Suprapubic skin (tissue), 4 donors: Measurements from ENCODE around the gene ORMDL2. TPM values are rescaled to one million over a fixed set of nuclear protein-coding genes. Genes with fewer than 3 reads are reported as not detected.

ENCODE experiments used
- DNase-seq, 2 donors: peaks; one replicate each; pipeline ENCODE4 v3.0.0-alpha.2; 2019; ENCODE audit warnings: low spot score in 2 of 2
- H3K27ac ChIP-seq: fragments of 200-600 bp; sonication (generic); one replicate; pipeline ENCODE4 v1.5.1; 2019
- H3K27me3 ChIP-seq: fragments of 200-600 bp; sonication (generic); one replicate; pipeline ENCODE4 v1.5.1; 2019
- H3K36me3 ChIP-seq: fragments of 200-600 bp; sonication (generic); one replicate; pipeline ENCODE4 v1.5.1; 2019
- H3K4me1 ChIP-seq: fragments of 200-600 bp; sonication (generic); one replicate; pipeline ENCODE4 v1.5.1; 2019
- H3K4me3 ChIP-seq: fragments of 200-600 bp; sonication (generic); one replicate; pipeline ENCODE4 v1.5.1; 2019; ENCODE audit warnings: mild to moderate bottlenecking
- H3K9me3 ChIP-seq: fragments of 200-600 bp; sonication (generic); one replicate; pipeline ENCODE4 v1.5.1; 2019
- CTCF ChIP-seq, 2 donors: fragments of 200-600 bp in 1 of 2; fragments of 450-650 bp in 1 of 2; sonication (generic) in 1 of 2; IDR thresholded peaks; one replicate each; pipeline ENCODE4 v1.5.1; 2016 to 2019; ENCODE audit warnings: antibody characterized with exemption in 2 of 2, mild to moderate bottlenecking in 1 of 2, moderate library complexity in 1 of 2
- EP300 ChIP-seq: sonication (generic); formaldehyde crosslinking; IDR thresholded peaks from one replicate; pipeline ENCODE4 v1.6.1; 2017; ENCODE audit warnings: antibody characterized with exemption
- POLR2A ChIP-seq, 2 donors: fragments of 450-650 bp; IDR thresholded peaks; one replicate each; pipeline ENCODE4 v1.6.1; 2017; ENCODE audit warnings: antibody characterized with exemption in 2 of 2, mild to moderate bottlenecking in 2 of 2, moderate library complexity in 2 of 2
- POLR2AphosphoS5 ChIP-seq, 3 donors: sonication (generic); formaldehyde crosslinking; IDR thresholded peaks; one replicate each; pipeline ENCODE4 v1.6.1; 2017; ENCODE audit warnings: antibody characterized with exemption in 3 of 3
- WGBS: methylation state at CpG from one replicate; pipeline ENCODE4 v1.1.5; 2018; 5-methylcytosine and 5-hydroxymethylcytosine counted together
- total RNA-seq, 4 donors: library from RNA; depleted of rRNA; stranded (reverse); fragments of >200 nt; gene quantifications; one replicate each; pipeline ENCODE4 v1.1.0, GENCODE V29; 2016

The ORMDL2 gene
- total RNA-seq, 4 donors from 2014 or later = 8.6 to 22.8 (median 18.2) TPM

- no peaks in the 10 kb centered on the region for H3K27me3 ChIP-seq
- no peaks in the 10 kb centered on the region for H3K9me3 ChIP-seq
- H3K27ac ChIP-seq = no peak overlapping the region
- 88% methylated on average over 3 of the region's 3 CpGs for WGBS
- no peak overlapping the region for H3K4me3 ChIP-seq
- peaks cover 22% of the 10 kb centered on the region for H3K36me3 ChIP-seq
- peaks cover 9% of the 10 kb centered on the region for H3K4me1 ChIP-seq
- DNase-seq = peak in 1 of 2 donors; percentile 15
- no peak for TF ChIP-seq POLR2AphosphoS5 (IDR thresholded peaks at IDR 0.05)
- no peak for TF ChIP-seq CTCF (IDR thresholded peaks at IDR 0.05)
Measured at GRCh38 chr12:55838361-55838760, 20.5 kb downstream of the ORMDL2 start.

GRCh38 chr12:55839345-55840140 is 21.7 kb downstream of the ORMDL2 start:
- H3K36me3 ChIP-seq = peaks cover 22% of the 10 kb centered on the region
- no peak overlapping the region for H3K27ac ChIP-seq
- TF ChIP-seq POLR2AphosphoS5 (IDR thresholded peaks at IDR 0.05) (no peak), EP300 (no peak), POLR2A (IDR thresholded peaks at IDR 0.05) (no peak), CTCF (IDR thresholded peaks at IDR 0.05) (no peak)
- H3K9me3 ChIP-seq = no peaks in the 10 kb centered on the region
- H3K27me3 ChIP-seq = no peaks in the 10 kb centered on the region
- DNase-seq = peak; percentile 43 to 48
- 75% methylated on average over 9 of the region's 11 CpGs for WGBS
- no peak overlapping the region for H3K4me3 ChIP-seq
- H3K4me1 ChIP-seq = peaks cover 10% of the 10 kb centered on the region

GRCh38 chr12:55840581-55841351 is 22.9 kb downstream of the ORMDL2 start:
- no peak overlapping the region for H3K27ac ChIP-seq
- H3K4me3 ChIP-seq = no peak overlapping the region
- 92% methylated on average over 11 of the region's 11 CpGs for WGBS
- H3K9me3 ChIP-seq = no peaks in the 10 kb centered on the region
- H3K27me3 ChIP-seq = no peaks in the 10 kb centered on the region
- peak; percentile 54 to 62 for DNase-seq
- TF ChIP-seq POLR2A (IDR thresholded peaks at IDR 0.05) (no peak), POLR2AphosphoS5 (IDR thresholded peaks at IDR 0.05) (no peak), EP300 (no peak), CTCF (IDR thresholded peaks at IDR 0.05) (no peak)
- peaks cover 12% of the 10 kb centered on the region for H3K36me3 ChIP-seq
- H3K4me1 ChIP-seq = peaks cover 14% of the 10 kb centered on the region

GRCh38 chr12:55842681-55843429 is 25.0 kb downstream of the ORMDL2 start, which contains the start of gene MMP19:
MMP19 (minus strand) TSS chr12:55842936; CDS start chr12:55842830, 106 bp downstream.
- DNase-seq = peak; percentile 72 to 79
- peaks cover 31% of the 10 kb centered on the region for H3K4me1 ChIP-seq
- H3K27me3 ChIP-seq = no peaks in the 10 kb centered on the region
- WGBS = 36% methylated on average over 9 of the region's 10 CpGs
- H3K4me3 ChIP-seq = peak within 1 kb of the TSS; percentile 47
- peak within 1 kb of the TSS; percentile 61 for H3K27ac ChIP-seq
- no peaks in the 10 kb centered on the region for H3K9me3 ChIP-seq
- H3K36me3 ChIP-seq = no peaks in the 10 kb centered on the region
- TF ChIP-seq POLR2A (IDR thresholded peaks at IDR 0.05) = peak; percentile 71 to 90
- TF ChIP-seq CTCF (IDR thresholded peaks at IDR 0.05) = no peak
- TF ChIP-seq POLR2AphosphoS5 (IDR thresholded peaks at IDR 0.05) = peak in 2 of 3 donors; percentile 12 to 36
- no peak for TF ChIP-seq EP300
